ENCODE data around the gene CPNE6. TPM values are rescaled to one million over a fixed set of nuclear protein-coding genes. Genes with fewer than 3 reads are reported as not detected.

The CPNE6 gene
- total and polyA plus RNA-seq, 7 donors, result 0.06 TPM; not detected in 6

DNA sequence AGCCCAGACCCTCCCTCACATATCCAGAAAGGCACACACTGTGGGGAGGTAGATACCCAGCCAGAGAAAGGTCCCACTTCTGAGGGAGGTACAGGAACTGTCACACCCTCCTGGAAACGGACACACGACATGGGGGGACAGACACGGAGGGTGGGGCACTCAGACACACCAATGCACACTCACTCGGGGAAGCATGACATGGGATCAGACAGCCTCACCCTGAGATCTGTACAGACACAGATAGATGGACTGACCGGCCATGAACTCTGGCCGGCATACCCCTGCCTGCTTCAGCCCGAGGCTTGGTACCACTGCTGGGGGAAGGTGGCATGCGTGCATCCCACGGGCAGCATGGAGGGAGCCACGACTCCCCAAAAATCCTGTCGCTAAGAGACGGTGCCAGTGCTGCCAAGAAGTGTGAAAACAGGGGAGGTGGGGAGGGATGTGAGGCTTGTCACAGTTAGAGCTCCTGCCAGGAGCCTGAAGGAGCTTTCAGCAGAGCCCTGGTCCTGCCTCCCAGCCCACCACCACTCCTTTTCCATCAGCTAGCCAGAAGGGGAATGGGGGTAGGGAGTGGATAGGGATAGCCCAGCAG, 571 bp downstream of the CPNE6 start:
- H3K27me3 ChIP-seq (ENCODE audit: insufficient read depth in 3 of 3, low read length in 2 of 3), result peaks cover 0 to 6% (median 4%) of the 10 kb centered on the region in 3 donors
- TF ChIP-seq, protein P1, sequence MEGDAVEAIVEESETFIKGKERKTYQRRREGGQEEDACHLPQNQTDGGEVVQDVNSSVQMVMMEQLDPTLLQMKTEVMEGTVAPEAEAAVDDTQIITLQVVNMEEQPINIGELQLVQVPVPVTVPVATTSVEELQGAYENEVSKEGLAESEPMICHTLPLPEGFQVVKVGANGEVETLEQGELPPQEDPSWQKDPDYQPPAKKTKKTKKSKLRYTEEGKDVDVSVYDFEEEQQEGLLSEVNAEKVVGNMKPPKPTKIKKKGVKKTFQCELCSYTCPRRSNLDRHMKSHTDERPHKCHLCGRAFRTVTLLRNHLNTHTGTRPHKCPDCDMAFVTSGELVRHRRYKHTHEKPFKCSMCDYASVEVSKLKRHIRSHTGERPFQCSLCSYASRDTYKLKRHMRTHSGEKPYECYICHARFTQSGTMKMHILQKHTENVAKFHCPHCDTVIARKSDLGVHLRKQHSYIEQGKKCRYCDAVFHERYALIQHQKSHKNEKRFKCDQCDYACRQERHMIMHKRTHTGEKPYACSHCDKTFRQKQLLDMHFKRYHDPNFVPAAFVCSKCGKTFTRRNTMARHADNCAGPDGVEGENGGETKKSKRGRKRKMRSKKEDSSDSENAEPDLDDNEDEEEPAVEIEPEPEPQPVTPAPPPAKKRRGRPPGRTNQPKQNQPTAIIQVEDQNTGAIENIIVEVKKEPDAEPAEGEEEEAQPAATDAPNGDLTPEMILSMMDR (IDR thresholded peaks at IDR 0.05), result no peak
- no peaks in the 10 kb centered on the region for H3K4me1 ChIP-seq
- no peak overlapping the region for H3K4me3 ChIP-seq
- DNase-seq (no peak), ATAC-seq (no peak)
- no peaks in the 10 kb centered on the region for H3K9me3 ChIP-seq
- intact Hi-C loops (cut with DNase I), result no loop called here
- no peak overlapping the region for H3K27ac ChIP-seq
- no peaks in the 10 kb centered on the region for H3K36me3 ChIP-seq (ENCODE audit: insufficient read depth in 1 of 2, low read depth in 1 of 2)
- WGBS, 3 donors, result 52 to 58% (median 57%) methylated on average over 12 of the region's 12 CpGs

DNA sequence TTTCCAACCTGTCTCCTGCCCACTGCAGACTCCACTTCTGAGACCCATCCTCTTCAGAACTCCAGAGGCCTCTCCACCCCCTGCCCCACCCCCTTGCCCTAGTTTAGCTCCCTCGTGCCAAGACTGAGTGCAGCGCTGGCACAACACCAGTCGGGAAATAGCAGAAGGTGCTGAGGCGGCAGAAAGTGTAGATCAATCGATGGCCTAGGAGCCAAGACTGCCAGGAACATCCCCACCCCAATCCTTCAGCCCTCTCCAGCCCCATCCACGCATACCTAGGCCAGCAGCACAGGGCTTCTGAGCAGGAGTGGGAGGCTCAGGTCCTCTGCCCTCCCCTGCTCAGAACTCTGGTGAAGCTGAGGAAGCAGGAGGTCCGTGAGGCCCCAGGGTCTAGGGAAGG, 1.1 kb downstream of the CPNE6 start:
- intact Hi-C loops (cut with DNase I), result no loop called here
- Histone ChIP-seq H3K9me3 (no peaks in the 10 kb centered on the region), H3K27ac (no peak overlapping the region), H3K36me3 (ENCODE audit: insufficient read depth in 1 of 2, low read depth in 1 of 2) (no peaks in the 10 kb centered on the region), H3K27me3 (ENCODE audit: insufficient read depth in 3 of 3, low read length in 2 of 3) (peaks cover 0 to 6% (median 4%) of the 10 kb centered on the region in 3 donors), H3K4me3 (no peak overlapping the region), H3K4me1 (no peaks in the 10 kb centered on the region)
- 44 to 47% (median 47%) methylated on average over 7 of the region's 7 CpGs for WGBS, 3 donors
- TF ChIP-seq, protein P1 (IDR thresholded peaks at IDR 0.05), result no peak
- ATAC-seq (no peak), DNase-seq (no peak)

DNA sequence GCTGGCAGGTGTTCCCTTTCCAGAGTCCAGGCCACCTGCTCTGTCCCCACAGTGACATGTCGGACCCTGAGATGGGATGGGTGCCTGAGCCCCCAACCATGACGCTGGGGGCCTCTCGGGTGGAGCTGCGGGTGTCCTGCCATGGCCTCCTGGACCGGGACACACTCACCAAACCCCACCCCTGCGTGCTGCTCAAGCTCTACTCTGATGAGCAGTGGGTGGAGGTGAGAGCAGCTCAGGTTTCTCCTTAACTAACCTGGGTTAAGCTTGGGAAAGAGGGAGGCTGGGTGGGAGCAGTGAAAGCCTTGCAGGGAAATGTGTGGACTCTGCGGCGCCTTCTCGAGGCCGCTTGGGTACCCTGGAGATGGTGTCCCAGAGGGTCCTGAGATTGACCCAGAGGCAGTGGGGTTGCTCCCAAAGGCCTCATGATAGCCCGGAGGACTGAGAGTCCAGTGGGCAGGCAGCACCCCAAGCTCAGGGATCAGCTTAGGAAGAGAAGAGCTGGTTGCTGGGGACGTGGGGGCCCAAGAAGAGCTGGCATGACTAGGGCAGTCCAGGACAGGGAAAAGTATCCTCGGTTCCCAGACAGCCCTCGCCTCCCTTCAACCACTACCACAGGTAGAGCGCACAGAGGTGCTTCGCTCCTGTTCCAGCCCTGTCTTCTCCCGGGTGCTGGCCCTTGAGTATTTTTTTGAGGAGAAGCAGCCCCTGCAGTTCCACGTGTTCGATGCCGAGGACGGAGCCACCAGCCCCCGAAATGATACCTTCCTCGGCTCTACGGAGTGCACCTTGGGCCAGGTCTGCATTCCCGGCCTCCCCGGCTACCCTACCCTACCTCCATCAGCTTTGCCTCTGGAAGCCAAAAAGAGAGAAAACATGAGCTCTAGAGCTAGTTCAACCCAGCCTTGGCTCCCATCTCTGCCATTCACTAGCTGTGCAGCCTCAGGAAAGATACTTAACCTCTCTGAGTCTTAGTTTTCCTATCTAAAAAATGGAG, 1.8 kb downstream of the CPNE6 start:
- 76 to 79% (median 79%) methylated on average over 24 to 26 of the region's 26 CpGs for WGBS, 3 donors
- no peak overlapping the region for H3K27ac ChIP-seq
- peaks cover 0 to 6% (median 4%) of the 10 kb centered on the region in 3 donors for H3K27me3 ChIP-seq (ENCODE audit: insufficient read depth in 3 of 3, low read length in 2 of 3)
- no peaks in the 10 kb centered on the region for H3K36me3 ChIP-seq (ENCODE audit: insufficient read depth in 1 of 2, low read depth in 1 of 2)
- intact Hi-C loops (cut with DNase I), result no loop called here
- H3K9me3 ChIP-seq, result no peaks in the 10 kb centered on the region
- ATAC-seq (no peak), DNase-seq (peak in 1 of 2 donors; percentile 33)
- TF ChIP-seq, protein P1 (IDR thresholded peaks at IDR 0.05), result no peak
- H3K4me1 ChIP-seq, result no peaks in the 10 kb centered on the region
- H3K4me3 ChIP-seq, result no peak overlapping the region

DNA sequence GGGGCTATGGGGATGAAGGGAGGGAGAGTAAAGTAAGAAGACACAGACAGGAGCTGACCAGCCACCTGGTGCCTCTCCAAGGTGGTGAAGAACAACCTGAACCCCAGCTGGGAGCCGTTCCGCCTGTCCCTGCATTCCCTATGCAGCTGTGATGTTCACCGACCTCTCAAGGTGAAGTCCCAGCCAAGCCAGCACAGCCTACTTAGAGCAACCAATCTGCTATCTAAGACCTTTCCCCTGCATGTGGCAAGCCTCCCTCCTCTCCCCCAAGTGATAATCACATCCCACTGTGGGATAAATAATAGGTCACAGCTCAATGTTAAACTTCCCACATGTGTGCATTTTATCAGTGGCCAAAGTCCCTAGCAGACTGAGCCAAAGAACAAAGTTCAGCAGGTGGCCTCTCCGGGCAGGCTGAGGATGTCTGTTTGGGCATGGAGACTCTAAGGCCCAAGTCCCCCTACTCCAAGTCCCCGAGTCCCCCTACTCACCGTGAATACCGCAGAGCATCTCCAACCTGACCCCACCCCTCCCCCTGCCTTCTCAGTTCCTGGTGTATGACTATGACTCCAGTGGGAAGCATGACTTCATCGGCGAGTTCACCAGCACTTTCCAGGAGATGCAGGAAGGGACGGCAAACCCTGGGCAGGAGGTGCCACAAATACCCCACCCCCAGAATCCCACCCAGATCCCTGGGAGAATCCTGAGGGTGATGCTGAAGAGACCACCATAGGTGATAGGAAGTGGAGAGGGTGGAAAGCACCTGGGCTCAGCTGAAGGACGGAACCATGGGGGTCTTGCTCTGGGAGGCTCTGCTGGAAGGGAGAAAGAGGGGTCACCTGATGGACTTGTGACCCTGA, 3.5 kb downstream of the CPNE6 start:
- no peak for ATAC-seq
- TF ChIP-seq, protein P1 (IDR thresholded peaks at IDR 0.05), result no peak
- intact Hi-C loops (cut with DNase I), result no loop called here
- Histone ChIP-seq H3K27me3 (ENCODE audit: insufficient read depth in 3 of 3, low read length in 2 of 3) (peaks cover 0 to 6% (median 4%) of the 10 kb centered on the region in 3 donors), H3K4me3 (no peak overlapping the region), H3K27ac (no peak overlapping the region), H3K36me3 (ENCODE audit: insufficient read depth in 1 of 2, low read depth in 1 of 2) (no peaks in the 10 kb centered on the region), H3K4me1 (no peaks in the 10 kb centered on the region), H3K9me3 (no peaks in the 10 kb centered on the region)
- no peak for DNase-seq
- WGBS, 3 donors, result 62 to 68% (median 63%) methylated on average over 11 of the region's 11 CpGs

Measured in psoas muscle (tissue), 8 donors.